Measurements from ENCODE around the gene TMEM253.

Gene TMEM253

GRCh38 chr14:21090940-21091663, 9.8 kb upstream of the TMEM253 start:
- DNase-seq (ENCODE audit: low spot score) = no peak

GRCh38 chr14:21091821-21092272, 9.0 kb upstream of the TMEM253 start:
- DNase-seq (ENCODE audit: low spot score) = no peak

- peak; percentile 83 for DNase-seq (ENCODE audit: low spot score)
Observed at GRCh38 chr14:21092273-21093011, 8.4 kb upstream of the TMEM253 start.

GRCh38 chr14:21093018-21093417, 7.8 kb upstream of the TMEM253 start:
- no peak for DNase-seq (ENCODE audit: low spot score)

- no peak for DNase-seq (ENCODE audit: low spot score)
Observed at GRCh38 chr14:21093769-21094681, 6.8 kb upstream of the TMEM253 start.

GRCh38 chr14:21095430-21096205, 5.2 kb upstream of the TMEM253 start:
- DNase-seq (ENCODE audit: low spot score) = no peak

- DNase-seq (ENCODE audit: low spot score) = no peak
Observed at GRCh38 chr14:21096438-21096837, 4.4 kb upstream of the TMEM253 start.

- DNase-seq (ENCODE audit: low spot score) = no peak
Observed at GRCh38 chr14:21096978-21097635, 3.8 kb upstream of the TMEM253 start.

GRCh38 chr14:21097636-21098075, 3.2 kb upstream of the TMEM253 start:
- no peak for DNase-seq (ENCODE audit: low spot score)

GRCh38 chr14:21098076-21098891, 2.6 kb upstream of the TMEM253 start, which contains the start of gene ZNF219:
TSS of gene ZNF219 (minus strand) at chr14:21098655. CDS start at chr14:21093591, 5,064 bp downstream.
- peak; percentile 62 for DNase-seq (ENCODE audit: low spot score)

GRCh38 chr14:21098892-21099595, 1.8 kb upstream of the TMEM253 start:
- DNase-seq (ENCODE audit: low spot score) = no peak

- DNase-seq (ENCODE audit: low spot score) = no peak
Observed at GRCh38 chr14:21099596-21099985, 1.3 kb upstream of the TMEM253 start.

- DNase-seq (ENCODE audit: low spot score) = no peak
Observed at GRCh38 chr14:21101802-21102413, 1.0 kb downstream of the TMEM253 start.

- no peak for DNase-seq (ENCODE audit: low spot score)
Observed at GRCh38 chr14:21102521-21103410, 1.9 kb downstream of the TMEM253 start.

- no peak for DNase-seq (ENCODE audit: low spot score)
Observed at GRCh38 chr14:21103411-21103709, 2.5 kb downstream of the TMEM253 start.

GRCh38 chr14:21103710-21104447, 3.0 kb downstream of the TMEM253 start:
- peak; percentile 90 for DNase-seq (ENCODE audit: low spot score)

GRCh38 chr14:21104448-21105060, 3.7 kb downstream of the TMEM253 start:
- DNase-seq (ENCODE audit: low spot score) = peak; percentile 62
